Adrenal gland (tissue), 5 donors: Measurements from ENCODE around the gene DNM2.

Experiments
- CTCF ChIP-seq, 6 experiments: fragments of 450-650 bp in 4 of 6; fragments of 200-600 bp in 2 of 6; sonication (generic) in 1 of 6; IDR thresholded peaks; 1 replicate in 5 of 6; 2 replicates in 1 of 6; pipeline versions ENCODE4 v1.5.1 to v1.8.0; 2016 to 2021; ENCODE audit warnings: antibody characterized with exemption in 6 of 6, mild to moderate bottlenecking in 2 of 6, moderate library complexity in 1 of 6
- POLR2A ChIP-seq, 2 donors: fragments of 450-650 bp; IDR thresholded peaks; one replicate each; pipeline ENCODE4 v1.6.1; 2017; ENCODE audit warnings: antibody characterized with exemption in 2 of 2, mild to moderate bottlenecking in 2 of 2, moderate library complexity in 1 of 2
- donor health status: DM: no; HTN: no; CAD: no.

- TF ChIP-seq CTCF (IDR thresholded peaks at IDR 0.05) (no peak), POLR2A (IDR thresholded peaks at IDR 0.05) (peak in 1 of 2 donors; percentile 24)
Observed at GRCh38 chr19:10718205-10719196, 622 bp downstream of the DNM2 start.
